Activated CD4-positive, alpha-beta T cell treated with anti-CD3 and anti-CD28 coated beads, Interleukin-2, amount 10 ng/mL, durations not matched to agents 7 days and 5 days (primary cell): ENCODE measurements around the gene PPFIA2. TPM values are rescaled to one million over a fixed set of nuclear protein-coding genes. Genes with fewer than 3 reads are reported as not detected.
"Not testable (repeated sequence)": the region's sequence is repeated elsewhere in the genome, so short reads cannot be mapped to it uniquely, and the experiment has no call there.

ENCODE experiments used
- CTCF ChIA-PET: fragments of 350-600 bp; sonication (Branson Sonifier 250); formaldehyde crosslinking; loops from one replicate; lab custom pipeline; 2021; ENCODE audit warnings: antibody characterized with exemption; lab: Charles Lee
- POLR2A ChIA-PET: fragments of 350-600 bp; sonication (Branson Sonifier 250); formaldehyde crosslinking; loops from one replicate; lab custom pipeline; 2021; ENCODE audit warnings: antibody characterized with exemption; lab: Charles Lee
- DNase-seq: peaks from one replicate; pipeline ENCODE4 v3.0.0-alpha.2; 2020
- H3K27ac Mint-ChIP-seq: one replicate; pipeline ENCODE4 v1.8.0; 2021; ENCODE audit warnings: mild to moderate bottlenecking, moderate library complexity, mixed read lengths
- H3K27me3 Mint-ChIP-seq: one replicate; pipeline ENCODE4 v1.8.0; 2021; ENCODE audit warnings: mixed read lengths
- H3K36me3 Mint-ChIP-seq: one replicate; pipeline ENCODE4 v1.8.0; 2021; ENCODE audit warnings: low read depth, mixed read lengths
- H3K4me1 Mint-ChIP-seq: one replicate; pipeline ENCODE4 v1.8.0; 2021; ENCODE audit warnings: mixed read lengths
- H3K4me3 Mint-ChIP-seq: one replicate; pipeline ENCODE4 v1.8.0; 2021; ENCODE audit warnings: mild to moderate bottlenecking, moderate library complexity, mixed read lengths
- H3K9me3 Mint-ChIP-seq: one replicate; pipeline ENCODE4 v1.8.0; 2021; ENCODE audit warnings: mixed read lengths
- total RNA-seq, 2 experiments: library from RNA; stranded (reverse); gene quantifications; one replicate each; pipeline ENCODE4 v1.2.3, GENCODE V29; 2021

PPFIA2 gene
- total RNA-seq, 2 experiments from 2014 or later, result not detected

- no peak for DNase-seq
- Mint-ChIP-seq H3K4me1 (no peaks in the 10 kb centered on the region), H3K4me3 (no peak overlapping the region), H3K27ac (no peak overlapping the region), H3K9me3 (no peaks in the 10 kb centered on the region), H3K36me3 (no peaks in the 10 kb centered on the region), H3K27me3 (peaks cover 5% of the 10 kb centered on the region)
- ChIA-PET POLR2A (no interaction called here), CTCF (no interaction called here)
Observed at GRCh38 chr12:81723361-81723760, 35.8 kb downstream of the PPFIA2 start.

GRCh38 chr12:81722004-81722403, 37.1 kb downstream of the PPFIA2 start:
- Mint-ChIP-seq H3K27me3 (peaks cover 5% of the 10 kb centered on the region), H3K27ac (no peak overlapping the region), H3K36me3 (no peaks in the 10 kb centered on the region), H3K4me1 (no peaks in the 10 kb centered on the region), H3K9me3 (no peaks in the 10 kb centered on the region), H3K4me3 (no peak overlapping the region)
- CTCF ChIA-PET, result no interaction called here
- POLR2A ChIA-PET, result no interaction called here
- DNase-seq, result no peak

- Mint-ChIP-seq H3K4me1 (no peaks in the 10 kb centered on the region), H3K36me3 (no peaks in the 10 kb centered on the region), H3K27ac (no peak overlapping the region), H3K4me3 (no peak overlapping the region), H3K9me3 (no peaks in the 10 kb centered on the region), H3K27me3 (peaks cover 5% of the 10 kb centered on the region)
- no peak for DNase-seq
- CTCF ChIA-PET, result no interaction called here
- POLR2A ChIA-PET, result no interaction called here
Observed at GRCh38 chr12:81718616-81719015, 40.5 kb downstream of the PPFIA2 start.

- H3K9me3 Mint-ChIP-seq, result no peaks in the 10 kb centered on the region
- no peaks in the 10 kb centered on the region for H3K27me3 Mint-ChIP-seq
- ChIA-PET POLR2A (no interaction called here), CTCF (no interaction called here)
- H3K4me1 Mint-ChIP-seq, result no peaks in the 10 kb centered on the region
- no peaks in the 10 kb centered on the region for H3K36me3 Mint-ChIP-seq
- no peak overlapping the region for H3K4me3 Mint-ChIP-seq
- no peak for DNase-seq
- no peak overlapping the region for H3K27ac Mint-ChIP-seq
Observed at GRCh38 chr12:81712536-81712935, 46.6 kb downstream of the PPFIA2 start.

- no peaks in the 10 kb centered on the region for H3K36me3 Mint-ChIP-seq
- H3K27ac Mint-ChIP-seq, result no peak overlapping the region
- no peaks in the 10 kb centered on the region for H3K9me3 Mint-ChIP-seq
- no peak for DNase-seq
- H3K4me3 Mint-ChIP-seq, result no peak overlapping the region
- no peaks in the 10 kb centered on the region for H3K4me1 Mint-ChIP-seq
- CTCF ChIA-PET, result no interaction called here
- no peaks in the 10 kb centered on the region for H3K27me3 Mint-ChIP-seq
- POLR2A ChIA-PET, result no interaction called here
Observed at GRCh38 chr12:81705586-81705985, 53.6 kb downstream of the PPFIA2 start.

- Mint-ChIP-seq H3K36me3 (no peaks in the 10 kb centered on the region), H3K9me3 (no peaks in the 10 kb centered on the region), H3K4me3 (no peak overlapping the region), H3K27me3 (no peaks in the 10 kb centered on the region), H3K27ac (no peak overlapping the region), H3K4me1 (no peaks in the 10 kb centered on the region)
- CTCF ChIA-PET, result no interaction called here
- DNase-seq, result no peak
- POLR2A ChIA-PET, result no interaction called here
Observed at GRCh38 chr12:81699551-81699950, 59.6 kb downstream of the PPFIA2 start.

- ChIA-PET CTCF (no interaction called here), POLR2A (no interaction called here)
- Mint-ChIP-seq H3K4me3 (no peak overlapping the region), H3K4me1 (no peaks in the 10 kb centered on the region), H3K9me3 (no peaks in the 10 kb centered on the region), H3K27me3 (no peaks in the 10 kb centered on the region), H3K36me3 (no peaks in the 10 kb centered on the region), H3K27ac (no peak overlapping the region)
- no peak for DNase-seq
Observed at GRCh38 chr12:81692008-81692407, 67.1 kb downstream of the PPFIA2 start.

GRCh38 chr12:81683881-81684280, 75.3 kb downstream of the PPFIA2 start:
- Mint-ChIP-seq H3K27me3 (peaks cover 2% of the 10 kb centered on the region), H3K4me1 (no peaks in the 10 kb centered on the region), H3K4me3 (no peak overlapping the region), H3K36me3 (no peaks in the 10 kb centered on the region), H3K9me3 (no peaks in the 10 kb centered on the region), H3K27ac (no peak overlapping the region)
- ChIA-PET POLR2A (no interaction called here), CTCF (no interaction called here)
- DNase-seq, result no peak

GRCh38 chr12:81679614-81680013, 79.5 kb downstream of the PPFIA2 start:
- ChIA-PET POLR2A (no interaction called here), CTCF (no interaction called here)
- no peaks in the 10 kb centered on the region for H3K36me3 Mint-ChIP-seq
- H3K27me3 Mint-ChIP-seq, result no peaks in the 10 kb centered on the region
- H3K9me3 Mint-ChIP-seq, result no peaks in the 10 kb centered on the region
- H3K4me1 Mint-ChIP-seq, result no peaks in the 10 kb centered on the region
- H3K27ac Mint-ChIP-seq, result no peak overlapping the region
- no peak overlapping the region for H3K4me3 Mint-ChIP-seq
- DNase-seq, result no peak

- no peak for DNase-seq
- ChIA-PET CTCF (no interaction called here), POLR2A (no interaction called here)
- Mint-ChIP-seq H3K36me3 (no peaks in the 10 kb centered on the region), H3K27me3 (no peaks in the 10 kb centered on the region), H3K4me1 (no peaks in the 10 kb centered on the region), H3K27ac (no peak overlapping the region), H3K9me3 (no peaks in the 10 kb centered on the region), H3K4me3 (no peak overlapping the region)
Observed at GRCh38 chr12:81670759-81671158, 88.4 kb downstream of the PPFIA2 start.

- H3K27me3 Mint-ChIP-seq, result no peaks in the 10 kb centered on the region
- H3K9me3 Mint-ChIP-seq, result peaks cover 2% of the 10 kb centered on the region
- no peaks in the 10 kb centered on the region for H3K4me1 Mint-ChIP-seq
- POLR2A ChIA-PET, result no interaction called here
- no peak for DNase-seq
- no peak overlapping the region for H3K4me3 Mint-ChIP-seq
- CTCF ChIA-PET, result no interaction called here
- no peak overlapping the region for H3K27ac Mint-ChIP-seq
- no peaks in the 10 kb centered on the region for H3K36me3 Mint-ChIP-seq
Observed at GRCh38 chr12:81668475-81668874, 90.7 kb downstream of the PPFIA2 start.

GRCh38 chr12:81659310-81659709, 99.8 kb downstream of the PPFIA2 start:
- POLR2A ChIA-PET, CTCF ChIA-PET: not testable (repeated sequence)

GRCh38 chr12:81644503-81644902, 114.6 kb downstream of the PPFIA2 start:
- CTCF ChIA-PET, result no interaction called here

More at GRCh38 chr12:81659310-81659709, 99.8 kb downstream of the PPFIA2 start:
- not testable (repeated sequence) for H3K4me3 Mint-ChIP-seq, H3K4me1 Mint-ChIP-seq, H3K27me3 Mint-ChIP-seq, DNase-seq, H3K36me3 Mint-ChIP-seq, H3K27ac Mint-ChIP-seq, H3K9me3 Mint-ChIP-seq

GRCh38 chr12:81639196-81639595, 120.0 kb downstream of the PPFIA2 start:
- no peaks in the 10 kb centered on the region for H3K9me3 Mint-ChIP-seq
- POLR2A ChIA-PET, result no interaction called here
- no peak overlapping the region for H3K27ac Mint-ChIP-seq
- no peaks in the 10 kb centered on the region for H3K27me3 Mint-ChIP-seq
- DNase-seq, result no peak
- H3K36me3 Mint-ChIP-seq, result no peaks in the 10 kb centered on the region
- no peak overlapping the region for H3K4me3 Mint-ChIP-seq
- CTCF ChIA-PET, result no interaction called here
- H3K4me1 Mint-ChIP-seq, result no peaks in the 10 kb centered on the region

More at GRCh38 chr12:81644503-81644902, 114.6 kb downstream of the PPFIA2 start:
- H3K36me3 Mint-ChIP-seq, result no peaks in the 10 kb centered on the region
- H3K9me3 Mint-ChIP-seq, result no peaks in the 10 kb centered on the region
- no peak overlapping the region for H3K27ac Mint-ChIP-seq
- H3K27me3 Mint-ChIP-seq, result no peaks in the 10 kb centered on the region
- POLR2A ChIA-PET, result no interaction called here
- H3K4me3 Mint-ChIP-seq, result no peak overlapping the region
- no peak for DNase-seq
- no peaks in the 10 kb centered on the region for H3K4me1 Mint-ChIP-seq
